Heart left ventricle (tissue), 16 donors: ENCODE results near the gene LRRC40. TPM values are rescaled to one million over a fixed set of nuclear protein-coding genes. Genes with fewer than 3 reads are reported as not detected.

Source experiments
- ATAC-seq, 4 donors: fragments of 200-7000 bp; cut with Tn5 transposase; one replicate each; pipeline ENCODE4 v1.9.1; 2020 to 2022; ENCODE audit warnings: moderate library complexity in 4 of 4, mild to moderate bottlenecking in 3 of 4, moderate number of reproducible peaks in 1 of 4
- DNase-seq, 5 donors: peaks; one replicate each; pipeline ENCODE4 v3.0.0-alpha.2; 2020
- H3K27ac ChIP-seq, 12 donors: fragments of 200-600 bp; sonication (generic) in 4 of 12; one replicate each; pipeline versions ENCODE4 v1.5.0 to v1.8.0; 2016 to 2022; ENCODE audit warnings: mild to moderate bottlenecking in 2 of 12
- H3K27me3 ChIP-seq, 9 donors: fragments of 200-600 bp; sonication (generic) in 2 of 9; one replicate each; pipeline versions ENCODE4 v1.5.1 to v1.8.0; 2016 to 2022; ENCODE audit warnings: mild to moderate bottlenecking in 3 of 9
- H3K36me3 ChIP-seq, 9 donors: fragments of 200-600 bp; sonication (generic) in 2 of 9; one replicate each; pipeline versions ENCODE4 v1.5.0 to v1.8.0; 2018 to 2022; ENCODE audit warnings: mild to moderate bottlenecking in 2 of 9
- H3K4me1 ChIP-seq, 12 donors: fragments of 200-600 bp; sonication (generic) in 4 of 12; one replicate each; pipeline versions ENCODE4 v1.5.0 to v1.8.0; 2016 to 2022; ENCODE audit warnings: mild to moderate bottlenecking in 3 of 12
- H3K4me3 ChIP-seq, 12 donors: fragments of 200-600 bp; sonication (generic) in 4 of 12; one replicate each; pipeline versions ENCODE4 v1.5.0 to v1.8.0; 2017 to 2022; ENCODE audit warnings: mild to moderate bottlenecking in 9 of 12, moderate library complexity in 4 of 12
- H3K9me3 ChIP-seq, 12 donors: fragments of 200-600 bp; sonication (generic) in 4 of 12; one replicate each; pipeline versions ENCODE4 v1.5.0 to v1.8.0; 2016 to 2022; ENCODE audit warnings: mild to moderate bottlenecking in 1 of 12
- POLR2A ChIP-seq, 2 donors: fragments of 450-650 bp; IDR thresholded peaks; one replicate each; pipeline ENCODE4 v1.6.1; 2017; ENCODE audit warnings: antibody characterized with exemption in 2 of 2, mild to moderate bottlenecking in 2 of 2, moderate library complexity in 2 of 2
- WGBS, 4 donors: extraction: QIAGEN DNeasy Blood & Tissue Kit in 2 of 4; methylation state at CpG; one replicate each; pipeline versions ENCODE4 v1.1.5 to v1.1.7; 2013 to 2018; 5-methylcytosine and 5-hydroxymethylcytosine counted together
- intact Hi-C, 10 donors: fragments of 100-400 bp; cut with DNase I; formaldehyde crosslinking; loops; one replicate each; pipeline versions ENCODE4 v1.11.1 to v1.14.2; 2022
- polyA plus RNA-seq, 2 donors: library from polyadenylated mRNA; stranded (reverse); fragments of 200-250 nt; gene quantifications; one replicate each; pipeline ENCODE4 v1.2.3, GENCODE V29; 2013
- total RNA-seq, 9 donors: library from RNA; depleted of rRNA in 2 of 9; stranded (reverse); fragments of >200 nt in 2 of 9; fragmentation: NEBNext Ultra II Directional in 3 of 9; extraction: Animal tissue kit (Norgen Biotek cat#: 25700) in 3 of 9; gene quantifications; one replicate each; pipeline versions ENCODE4 v1.1.0 to v1.2.4, GENCODE V29; 2016 to 2023
- TF ChIP-seq, protein P1 (sequence below), 12 donors: fragments of 200-600 bp; sonication (generic) in 4 of 12; IDR thresholded peaks; one replicate each; pipeline versions ENCODE4 v1.5.0 to v1.8.0; 2018 to 2022; ENCODE audit warnings: antibody characterized with exemption in 12 of 12, mild to moderate bottlenecking in 5 of 12
- donor health status: ischemic (EF 13 %, LVEDD 7.1; RV severe dilation, severe dysfunction).
- donor health status: healthy with polysubstance abuse.
- donor health status: DM: no; HTN: yes; CAD: no.
- donor health status: DM: no; HTN: no; CAD: no.
- donor health status: ischemic (EF 25% LVEDD 6.9; RV normal size, moderate dysfunction).
- donor health status: ischemic (EF 25% LVEDD 5.7; RV mildly dilated, moderate dysfunction).
- donor health status: healthy.
- donor health status: DM: yes; HTN: yes; CAD: no.
- donor health status: ischemic (EF 35%, LVEDD 5.7; RV mildly dilated, moderate dysfunction).
- donor health status: nonischemic (EF 11% LVEDD 7.7; RV severe dilation, severe dysfunction).
- donor health status: DM: yes; HTN: yes; CAD: no.
- donor health status: PGD.
- donor health status: ischemic (EF 29% LVEDD 5.4; RV normal size, mild dysfunction).
- donor health status: nonischemic (EF 23%, LVEDD 6.1; RV moderate dilation, normal function).

Gene LRRC40
- total and polyA plus RNA-seq, 11 donors, result 6.7 to 13.0 (median 10.9) TPM

DNA sequence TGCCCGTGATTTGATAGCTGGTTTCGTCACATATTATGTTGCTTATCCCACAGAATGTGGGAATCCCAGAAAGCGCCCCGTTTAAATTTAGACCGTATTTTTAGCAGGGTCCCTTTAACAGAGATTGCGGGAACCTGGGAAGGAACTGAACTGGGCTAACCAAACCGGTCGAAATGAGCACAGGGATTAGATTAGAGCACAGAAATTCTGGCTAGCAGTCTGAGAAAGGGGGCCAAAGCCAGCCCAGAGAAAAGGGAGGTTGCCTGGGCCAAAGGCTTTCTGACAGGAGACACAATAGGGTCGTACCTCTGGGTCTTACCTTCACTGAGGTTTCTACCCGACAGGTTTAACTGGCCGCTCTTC is 327 bp downstream of the LRRC40 start:
- Histone ChIP-seq H3K9me3 (no peaks in the 10 kb centered on the region), H3K4me3 (peak overlapping the region; percentile 54 to 90 (median 74)), H3K27ac (peak overlapping the region; percentile 85 to 95 (median 89)), H3K36me3 (peaks cover 0 to 19% (median 14%) of the 10 kb centered on the region in 9 donors), H3K27me3 (no peaks in the 10 kb centered on the region), H3K4me1 (peaks cover 0 to 58% (median 35%) of the 10 kb centered on the region in 12 donors)
- DNase-seq (no peak), ATAC-seq (peak in 2 of 4 donors; percentile 21 to 41)
- no peak for TF ChIP-seq POLR2A (IDR thresholded peaks at IDR 0.05)
- TF ChIP-seq, protein P1, sequence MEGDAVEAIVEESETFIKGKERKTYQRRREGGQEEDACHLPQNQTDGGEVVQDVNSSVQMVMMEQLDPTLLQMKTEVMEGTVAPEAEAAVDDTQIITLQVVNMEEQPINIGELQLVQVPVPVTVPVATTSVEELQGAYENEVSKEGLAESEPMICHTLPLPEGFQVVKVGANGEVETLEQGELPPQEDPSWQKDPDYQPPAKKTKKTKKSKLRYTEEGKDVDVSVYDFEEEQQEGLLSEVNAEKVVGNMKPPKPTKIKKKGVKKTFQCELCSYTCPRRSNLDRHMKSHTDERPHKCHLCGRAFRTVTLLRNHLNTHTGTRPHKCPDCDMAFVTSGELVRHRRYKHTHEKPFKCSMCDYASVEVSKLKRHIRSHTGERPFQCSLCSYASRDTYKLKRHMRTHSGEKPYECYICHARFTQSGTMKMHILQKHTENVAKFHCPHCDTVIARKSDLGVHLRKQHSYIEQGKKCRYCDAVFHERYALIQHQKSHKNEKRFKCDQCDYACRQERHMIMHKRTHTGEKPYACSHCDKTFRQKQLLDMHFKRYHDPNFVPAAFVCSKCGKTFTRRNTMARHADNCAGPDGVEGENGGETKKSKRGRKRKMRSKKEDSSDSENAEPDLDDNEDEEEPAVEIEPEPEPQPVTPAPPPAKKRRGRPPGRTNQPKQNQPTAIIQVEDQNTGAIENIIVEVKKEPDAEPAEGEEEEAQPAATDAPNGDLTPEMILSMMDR (IDR thresholded peaks at IDR 0.05), result no peak
- WGBS, 4 donors, result 0 to 2% (median 1%) methylated on average over 10 to 11 of the region's 11 CpGs
- intact Hi-C loops, result loop anchor here in 5 of 10 donors (1.0 to 10.0 kb wide), 6 partner anchors 16 to 210 kb away; partner anchors contain the start of genes ANKRD13C (in 3 of the 5), CTH (in 3 of the 5) and SRSF11 (in 2 of the 5)

DNA sequence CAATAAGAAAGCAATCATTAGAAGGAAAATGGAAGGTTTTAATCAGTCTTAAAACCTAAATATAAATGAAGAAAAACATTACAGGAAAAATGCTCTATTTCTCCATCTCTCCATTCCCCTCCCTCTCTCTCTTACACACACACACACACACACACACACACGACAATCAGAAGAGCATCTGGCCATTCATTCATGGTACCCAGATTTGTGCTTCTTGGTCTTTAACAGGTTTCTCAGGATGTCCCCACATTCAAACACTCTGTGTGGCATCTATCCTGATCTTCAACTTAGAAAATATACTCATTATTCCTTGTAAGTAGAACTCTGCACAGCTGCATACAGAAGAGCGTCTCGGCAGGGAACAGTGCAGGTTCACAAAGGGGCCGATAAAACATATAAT is 779 bp downstream of the LRRC40 start:
- DNase-seq, result no peak
- Histone ChIP-seq H3K4me3 (peak overlapping the region; percentile 54 to 90 (median 74)), H3K27ac (peak overlapping the region in 11 of 12 donors; percentile 85 to 95 (median 89)), H3K36me3 (peaks cover 0 to 19% (median 11%) of the 10 kb centered on the region in 9 donors), H3K27me3 (no peaks in the 10 kb centered on the region), H3K9me3 (no peaks in the 10 kb centered on the region), H3K4me1 (peaks cover 0 to 53% (median 33%) of the 10 kb centered on the region in 12 donors)
- TF ChIP-seq POLR2A (IDR thresholded peaks at IDR 0.05), result no peak
- TF ChIP-seq, protein P1 (IDR thresholded peaks at IDR 0.05), result no peak
- 0 to 1% (median 0%) methylated on average over 4 of the region's 4 CpGs for WGBS, 4 donors
- intact Hi-C loops, result loop anchor here in 3 of 10 donors (2.0 to 10.0 kb wide), 3 partner anchors 18 to 210 kb away; partner anchors contain the start of genes CTH (in 2 of the 3) and ANKRD13C (in 1 of the 3)
- no peak for ATAC-seq

DNA sequence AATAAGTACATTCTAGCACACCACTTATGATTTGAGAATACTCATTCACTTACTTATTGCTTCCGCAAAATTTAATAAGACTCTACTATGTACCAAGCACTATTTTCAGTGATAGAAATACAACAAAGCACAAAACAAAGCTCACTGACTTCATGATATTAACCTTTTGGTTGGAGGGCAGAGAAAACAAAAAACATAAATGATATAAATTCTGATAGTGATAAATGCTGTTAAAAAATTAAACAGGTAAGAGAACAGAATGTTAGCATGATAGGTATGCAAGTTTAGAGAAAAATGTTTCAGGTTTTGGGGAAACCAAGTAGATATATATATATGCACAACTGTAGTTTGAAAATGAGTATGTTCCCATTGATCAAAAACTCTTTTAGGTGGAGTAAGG is 1.2 kb downstream of the LRRC40 start:
- Histone ChIP-seq H3K36me3 (peaks cover 0 to 18% (median 11%) of the 10 kb centered on the region in 9 donors), H3K9me3 (no peaks in the 10 kb centered on the region), H3K4me3 (peak overlapping the region in 8 of 12 donors; percentile 63 to 90 (median 78)), H3K27ac (no peak overlapping the region), H3K4me1 (peaks cover 0 to 49% (median 31%) of the 10 kb centered on the region in 12 donors), H3K27me3 (no peaks in the 10 kb centered on the region)
- 95 to 100% (median 98%) methylated on average over 1 of the region's 1 CpG for WGBS, 4 donors
- TF ChIP-seq, protein P1 (IDR thresholded peaks at IDR 0.05), result no peak
- no peak for TF ChIP-seq POLR2A (IDR thresholded peaks at IDR 0.05)
- no peak for ATAC-seq
- DNase-seq, result no peak
- intact Hi-C loops, result loop anchor here in 3 of 10 donors (2.0 to 10.0 kb wide), 3 partner anchors 19 to 211 kb away; partner anchors contain the start of genes CTH (in 2 of the 3) and ANKRD13C (in 1 of the 3)

GRCh38 chr1:70202173-70202758 is 3.1 kb downstream of the LRRC40 start:
- TF ChIP-seq, protein P1 (IDR thresholded peaks at IDR 0.05), result no peak
- TF ChIP-seq POLR2A (IDR thresholded peaks at IDR 0.05), result no peak
- Histone ChIP-seq H3K27me3 (no peaks in the 10 kb centered on the region), H3K4me1 (peaks cover 0 to 33% (median 21%) of the 10 kb centered on the region in 12 donors), H3K36me3 (peaks cover 0 to 5% (median 0%) of the 10 kb centered on the region in 9 donors), H3K27ac (no peak overlapping the region), H3K4me3 (no peak overlapping the region), H3K9me3 (no peaks in the 10 kb centered on the region)
- ATAC-seq (no peak), DNase-seq (no peak)
- 59 to 74% (median 61%) methylated on average over 2 of the region's 2 CpGs for WGBS, 4 donors
- intact Hi-C loops, result loop anchor here in 3 of 10 donors (10.0 kb wide), 2 partner anchors 153 to 213 kb away; partner anchors contain the start of genes CTH (in 2 of the 3) and ANKRD13C (in 1 of the 3)
